GM19463 (cell line): ENCODE data around the gene DLGAP1.

ENCODE experiments used
- ATAC-seq: cut with Tn5 transposase; IDR thresholded peaks from one replicate; pipeline ENCODE4 v1.9.1; 2021; ENCODE audit warnings: mild to moderate bottlenecking, moderate library complexity; ENCODE audit not compliant: unreplicated experiment

The DLGAP1 gene

GRCh38 chr18:3675446-3675845 is 779.7 kb downstream of the DLGAP1 start:
- ATAC-seq: no peak

GRCh38 chr18:3671176-3671575 is 783.9 kb downstream of the DLGAP1 start:
- ATAC-seq: no peak

- ATAC-seq: no peak
Measured at GRCh38 chr18:3669376-3669775, 785.7 kb downstream of the DLGAP1 start.

GRCh38 chr18:3667255-3668137 is 787.6 kb downstream of the DLGAP1 start:
- ATAC-seq: no peak

GRCh38 chr18:3666526-3667254 is 788.4 kb downstream of the DLGAP1 start:
- ATAC-seq: no peak

- ATAC-seq: no peak
Measured at GRCh38 chr18:3665780-3666525, 789.2 kb downstream of the DLGAP1 start.

GRCh38 chr18:3665204-3665603 is 789.9 kb downstream of the DLGAP1 start:
- ATAC-seq: no peak

GRCh38 chr18:3664563-3665178 is 790.4 kb downstream of the DLGAP1 start:
- ATAC-seq: no peak

GRCh38 chr18:3663870-3664512 is 791.1 kb downstream of the DLGAP1 start:
- ATAC-seq: no peak

GRCh38 chr18:3661989-3662388 is 793.1 kb downstream of the DLGAP1 start:
- no peak for ATAC-seq

GRCh38 chr18:3660739-3661515 is 794.2 kb downstream of the DLGAP1 start:
- ATAC-seq: no peak

- no peak for ATAC-seq
Measured at GRCh38 chr18:3658529-3658928, 796.6 kb downstream of the DLGAP1 start.

GRCh38 chr18:3655254-3656050 is 799.7 kb downstream of the DLGAP1 start:
- no peak for ATAC-seq

- no peak for ATAC-seq
Measured at GRCh38 chr18:3654442-3655253, 800.5 kb downstream of the DLGAP1 start.

- ATAC-seq: no peak
Measured at GRCh38 chr18:3653851-3654441, 801.2 kb downstream of the DLGAP1 start.

- no peak for ATAC-seq
Measured at GRCh38 chr18:3653263-3653850, 801.8 kb downstream of the DLGAP1 start.
